NB4 (cell line): ENCODE data around the gene MRPL18.

Experiments
- CTCF ChIP-seq: IDR thresholded peaks from one replicate; pipeline ENCODE4 v1.5.1; 2012; ENCODE audit warnings: low read depth, low read length
- POLR2A ChIP-seq: IDR thresholded peaks from 2 replicates; pipeline ENCODE4 v1.6.1; 2011; ENCODE audit warnings: mild to moderate bottlenecking; ENCODE audit not compliant: insufficient read length; ENCODE audit errors: extremely low read depth

- TF ChIP-seq CTCF (no peak), POLR2A (no peak)
Measured at GRCh38 chr6:159778542-159779103, 11.6 kb upstream of the MRPL18 start.
